ENCODE data around the gene RAB12. TPM values are rescaled to one million over a fixed set of nuclear protein-coding genes. Genes with fewer than 3 reads are reported as not detected.
A peak's percentile ranks its signal among the peaks of the same experiment; 100 is the strongest.

The RAB12 gene
- polyA plus RNA-seq, 1 donor, result 27.5 TPM

- Histone ChIP-seq H3K36me3 (ENCODE audit: control insufficient read depth, insufficient read depth, low read length) (no peaks in the 10 kb centered on the region), H3K4me3 (ENCODE audit: low read length) (no peak overlapping the region), H3K9me3 (ENCODE audit: control insufficient read depth, low read depth, low read length) (no peaks in the 10 kb centered on the region), H3K27ac (ENCODE audit: low read length) (no peak overlapping the region), H3K4me1 (ENCODE audit: control insufficient read depth, insufficient read depth, low read length) (peaks cover 4% of the 10 kb centered on the region), H3K27me3 (ENCODE audit: control insufficient read depth, insufficient read depth, low read length) (peaks cover 3% of the 10 kb centered on the region)
- 100% methylated on average over 1 of the region's 5 CpGs for WGBS (ENCODE audit: insufficient coverage, low lambda C conversion rate)
- DNase-seq, result no peak
Observed at GRCh38 chr18:8660316-8660715, 51.1 kb downstream of the RAB12 start.

DNA sequence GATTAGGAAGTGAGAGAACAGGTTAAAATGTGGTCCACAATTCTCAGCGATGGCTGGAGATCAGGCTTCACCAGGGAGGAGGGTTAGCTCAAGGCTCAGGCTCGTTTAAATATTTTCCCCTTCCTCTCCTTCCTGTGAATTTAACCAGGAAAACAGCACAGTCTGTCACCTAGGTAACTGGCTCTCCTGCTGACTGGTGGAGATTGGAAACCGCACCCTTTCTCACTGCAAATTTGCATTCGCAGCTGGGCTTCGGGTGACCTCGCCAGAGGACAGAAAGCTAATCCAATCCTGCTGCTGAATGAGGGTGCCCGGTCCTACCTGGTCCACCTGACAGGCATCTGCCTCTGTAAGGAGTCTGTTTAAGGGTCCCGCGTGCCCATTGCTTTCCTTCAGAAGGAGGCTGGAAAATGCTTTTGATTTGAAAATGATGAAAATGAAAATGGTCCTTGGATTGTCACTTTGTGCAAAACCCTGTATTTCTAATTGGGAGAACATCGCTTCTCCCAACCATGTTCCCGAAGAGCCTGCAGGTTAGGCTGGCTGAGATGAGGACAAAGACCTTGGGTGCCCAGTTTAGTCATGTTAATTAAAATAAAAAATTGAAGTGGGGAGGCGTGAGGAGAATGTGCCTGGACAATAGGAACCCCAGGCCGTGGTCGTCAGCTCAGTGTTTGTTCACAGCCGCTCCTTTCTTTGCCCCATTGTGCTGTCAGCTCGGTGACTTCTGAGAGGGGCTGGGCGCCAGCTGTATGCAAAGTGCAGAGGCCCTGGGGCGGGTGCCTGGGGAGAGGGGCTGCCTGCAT is 52.7 kb downstream of the RAB12 start:
- Histone ChIP-seq H3K36me3 (ENCODE audit: control insufficient read depth, insufficient read depth, low read length) (no peaks in the 10 kb centered on the region), H3K4me3 (ENCODE audit: low read length) (no peak overlapping the region), H3K27me3 (ENCODE audit: control insufficient read depth, insufficient read depth, low read length) (peaks cover 3% of the 10 kb centered on the region), H3K4me1 (ENCODE audit: control insufficient read depth, insufficient read depth, low read length) (peaks cover 4% of the 10 kb centered on the region), H3K27ac (ENCODE audit: low read length) (no peak overlapping the region), H3K9me3 (ENCODE audit: control insufficient read depth, low read depth, low read length) (no peaks in the 10 kb centered on the region)
- peak; percentile 9 to 65 for DNase-seq
- WGBS (ENCODE audit: insufficient coverage, low lambda C conversion rate), result no CpG with 5 or more reads among the region's 18 CpGs

DNA sequence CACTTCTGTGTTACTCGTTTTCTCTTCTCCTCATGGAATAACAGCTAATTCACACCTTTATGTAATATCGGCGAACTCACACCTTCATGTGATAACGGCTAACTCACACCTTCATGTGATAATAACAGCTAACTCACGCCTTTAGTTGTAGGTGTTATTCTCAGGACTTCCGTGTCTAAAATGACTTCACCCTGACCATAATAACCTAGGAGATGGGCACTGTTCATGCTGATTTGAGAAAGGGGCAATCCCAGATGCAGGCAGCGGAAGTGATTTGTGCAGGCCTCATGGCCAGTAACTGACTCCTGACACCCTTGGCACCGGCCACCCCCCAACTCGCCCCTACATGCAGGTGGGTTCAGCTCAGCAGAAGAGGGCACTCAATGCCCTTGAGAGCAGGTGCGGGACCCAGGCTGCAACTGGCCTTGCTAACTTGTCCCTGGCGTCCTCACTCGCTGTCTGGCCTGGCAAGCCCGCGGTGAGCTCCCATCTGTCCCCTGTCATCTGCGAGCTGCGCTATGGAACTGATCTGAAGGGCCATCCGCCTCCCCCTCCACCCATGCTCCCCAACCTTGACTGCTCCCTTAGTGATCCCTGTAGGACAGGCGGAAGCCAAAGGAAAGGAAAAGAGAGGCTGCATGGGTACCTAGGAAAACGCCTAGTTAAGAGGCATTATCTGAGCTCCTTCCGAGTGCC is 53.5 kb downstream of the RAB12 start:
- Histone ChIP-seq H3K36me3 (ENCODE audit: control insufficient read depth, insufficient read depth, low read length) (no peaks in the 10 kb centered on the region), H3K27ac (ENCODE audit: low read length) (no peak overlapping the region), H3K4me1 (ENCODE audit: control insufficient read depth, insufficient read depth, low read length) (peaks cover 4% of the 10 kb centered on the region), H3K4me3 (ENCODE audit: low read length) (no peak overlapping the region), H3K27me3 (ENCODE audit: control insufficient read depth, insufficient read depth, low read length) (peaks cover 3% of the 10 kb centered on the region), H3K9me3 (ENCODE audit: control insufficient read depth, low read depth, low read length) (no peaks in the 10 kb centered on the region)
- WGBS (ENCODE audit: insufficient coverage, low lambda C conversion rate), result 34% methylated on average over 4 of the region's 20 CpGs
- peak in 1 of 2 donors; percentile 18 for DNase-seq

DNA sequence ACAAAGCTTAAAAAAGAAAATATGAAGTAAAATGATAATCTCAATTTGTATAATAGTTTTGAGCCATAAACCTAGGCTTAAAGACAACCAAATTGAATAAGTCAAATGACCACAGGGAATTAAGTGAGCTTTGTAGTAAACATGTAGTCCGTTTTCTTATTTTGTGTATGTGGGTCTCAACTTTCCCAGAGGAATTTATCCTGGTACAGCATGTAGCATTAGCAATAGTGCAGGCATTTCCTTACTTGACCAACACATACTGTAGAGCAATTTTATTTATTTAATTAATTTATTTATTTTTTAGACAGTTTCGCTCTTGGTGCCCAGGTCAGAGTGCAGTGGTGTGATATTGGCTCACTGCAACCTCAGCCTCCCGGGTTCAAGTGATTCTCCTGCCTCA is 58.6 kb downstream of the RAB12 start:
- Histone ChIP-seq H3K4me3 (ENCODE audit: low read length) (no peak overlapping the region), H3K27me3 (ENCODE audit: control insufficient read depth, insufficient read depth, low read length) (no peaks in the 10 kb centered on the region), H3K27ac (ENCODE audit: low read length) (no peak overlapping the region), H3K9me3 (ENCODE audit: control insufficient read depth, low read depth, low read length) (no peaks in the 10 kb centered on the region), H3K36me3 (ENCODE audit: control insufficient read depth, insufficient read depth, low read length) (no peaks in the 10 kb centered on the region), H3K4me1 (ENCODE audit: control insufficient read depth, insufficient read depth, low read length) (no peaks in the 10 kb centered on the region)
- no peak for DNase-seq
- 100% methylated on average over 1 of the region's 3 CpGs for WGBS (ENCODE audit: insufficient coverage, low lambda C conversion rate)

DNA sequence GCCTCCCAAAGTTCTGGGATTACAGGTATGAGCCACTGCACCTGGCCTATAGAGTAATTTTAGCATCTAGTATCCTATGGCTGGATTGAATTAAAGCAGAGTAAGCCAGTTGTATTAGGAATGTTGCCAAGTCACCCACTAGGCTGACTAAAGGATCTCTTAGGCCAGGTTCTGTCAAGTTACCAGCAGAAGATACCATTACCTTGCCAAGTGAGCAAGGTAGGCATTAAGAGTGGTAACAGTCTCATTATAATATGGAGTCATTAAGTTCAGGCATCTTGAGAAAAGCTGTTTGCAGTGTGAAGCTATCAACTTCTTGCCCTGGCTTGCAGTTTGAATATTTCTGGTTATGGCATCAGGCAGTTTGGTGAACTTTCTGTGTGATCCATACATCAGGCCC is 59.1 kb downstream of the RAB12 start:
- no peak overlapping the region for H3K4me3 ChIP-seq (ENCODE audit: low read length)
- no peak overlapping the region for H3K27ac ChIP-seq (ENCODE audit: low read length)
- no peaks in the 10 kb centered on the region for H3K27me3 ChIP-seq (ENCODE audit: control insufficient read depth, insufficient read depth, low read length)
- no peaks in the 10 kb centered on the region for H3K36me3 ChIP-seq (ENCODE audit: control insufficient read depth, insufficient read depth, low read length)
- no peaks in the 10 kb centered on the region for H3K4me1 ChIP-seq (ENCODE audit: control insufficient read depth, insufficient read depth, low read length)
- DNase-seq, result no peak
- no peaks in the 10 kb centered on the region for H3K9me3 ChIP-seq (ENCODE audit: control insufficient read depth, low read depth, low read length)

- Histone ChIP-seq H3K4me3 (ENCODE audit: low read length) (no peak overlapping the region), H3K36me3 (ENCODE audit: control insufficient read depth, insufficient read depth, low read length) (no peaks in the 10 kb centered on the region), H3K4me1 (ENCODE audit: control insufficient read depth, insufficient read depth, low read length) (no peaks in the 10 kb centered on the region), H3K27ac (ENCODE audit: low read length) (no peak overlapping the region), H3K27me3 (ENCODE audit: control insufficient read depth, insufficient read depth, low read length) (no peaks in the 10 kb centered on the region), H3K9me3 (ENCODE audit: control insufficient read depth, low read depth, low read length) (no peaks in the 10 kb centered on the region)
- DNase-seq, result no peak
- WGBS (ENCODE audit: insufficient coverage, low lambda C conversion rate), result 100% methylated on average over 1 of the region's 4 CpGs
Observed at GRCh38 chr18:8669571-8669970, 60.3 kb downstream of the RAB12 start.

DNA sequence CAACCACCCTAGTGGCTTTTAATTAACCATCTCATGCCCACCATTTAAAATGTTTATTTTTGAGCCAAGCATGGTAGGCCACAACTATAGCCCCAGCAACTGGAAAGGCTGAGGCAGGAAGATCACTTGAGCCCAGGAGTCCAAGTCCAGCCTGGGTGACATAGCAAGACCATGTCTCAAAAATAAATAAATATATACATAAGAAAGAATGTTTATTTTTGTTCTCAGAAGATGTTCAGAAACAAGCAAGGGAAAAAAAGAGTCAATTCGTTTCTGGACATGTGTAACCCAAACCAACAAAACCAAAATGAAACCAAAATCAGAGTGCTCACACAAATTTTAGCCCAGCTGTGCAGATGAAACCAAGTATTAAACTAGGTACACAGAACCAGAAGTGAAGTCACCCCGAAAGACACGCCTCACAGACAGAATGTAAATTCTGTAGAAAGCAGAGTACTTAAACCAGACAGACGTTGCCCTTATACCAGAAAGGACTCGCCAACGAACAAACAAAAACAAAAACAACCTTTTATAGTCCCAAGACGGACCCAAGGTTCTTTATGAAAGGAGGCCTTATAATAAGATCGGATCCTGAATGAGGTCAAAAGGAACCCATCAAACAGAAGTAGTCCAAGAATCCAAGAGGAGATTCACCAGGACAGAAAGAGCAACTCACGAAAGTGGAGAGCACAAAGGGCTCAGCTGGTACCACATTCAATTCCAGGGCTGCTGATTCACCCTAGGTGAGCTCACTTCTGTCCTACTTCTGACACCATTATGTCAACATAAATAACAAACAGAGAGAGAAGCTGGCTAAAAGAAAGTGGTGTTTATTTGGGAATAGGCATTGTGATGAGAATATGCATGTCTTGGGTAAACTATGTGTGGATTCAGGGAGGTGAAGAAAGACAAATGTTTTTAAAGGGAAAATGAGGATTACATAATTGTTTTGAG is 64.3 kb downstream of the RAB12 start:
- no peak for DNase-seq
- Histone ChIP-seq H3K9me3 (ENCODE audit: control insufficient read depth, low read depth, low read length) (no peaks in the 10 kb centered on the region), H3K4me1 (ENCODE audit: control insufficient read depth, insufficient read depth, low read length) (no peaks in the 10 kb centered on the region), H3K4me3 (ENCODE audit: low read length) (no peak overlapping the region), H3K27ac (ENCODE audit: low read length) (no peak overlapping the region), H3K36me3 (ENCODE audit: control insufficient read depth, insufficient read depth, low read length) (no peaks in the 10 kb centered on the region), H3K27me3 (ENCODE audit: control insufficient read depth, insufficient read depth, low read length) (no peaks in the 10 kb centered on the region)
- 100% methylated on average over 1 of the region's 9 CpGs for WGBS (ENCODE audit: insufficient coverage, low lambda C conversion rate)

DNA sequence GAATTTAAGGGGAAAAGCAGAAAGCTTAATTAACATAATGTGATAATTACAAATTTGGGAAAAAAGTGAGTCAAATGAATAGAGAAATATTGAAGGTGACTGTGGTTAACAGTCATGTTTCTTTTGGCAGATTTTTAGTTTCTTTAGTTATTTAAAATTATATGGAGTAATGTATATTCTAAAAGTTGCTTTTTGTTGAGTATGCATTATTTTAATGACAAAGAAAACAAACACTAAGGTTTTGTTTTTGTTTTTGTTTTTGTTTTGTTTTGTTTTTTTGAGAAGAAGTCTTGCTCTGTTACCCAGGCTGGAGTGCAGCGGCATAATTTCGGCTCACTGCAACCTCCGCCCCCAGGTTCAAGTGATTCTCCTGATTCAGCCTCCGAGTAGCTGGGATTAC is 65.8 kb downstream of the RAB12 start:
- no peak overlapping the region for H3K27ac ChIP-seq (ENCODE audit: low read length)
- H3K4me1 ChIP-seq (ENCODE audit: control insufficient read depth, insufficient read depth, low read length), result no peaks in the 10 kb centered on the region
- no CpG with 5 or more reads among the region's 4 CpGs for WGBS (ENCODE audit: insufficient coverage, low lambda C conversion rate)
- H3K27me3 ChIP-seq (ENCODE audit: control insufficient read depth, insufficient read depth, low read length), result no peaks in the 10 kb centered on the region
- H3K9me3 ChIP-seq (ENCODE audit: control insufficient read depth, low read depth, low read length), result no peaks in the 10 kb centered on the region
- H3K36me3 ChIP-seq (ENCODE audit: control insufficient read depth, insufficient read depth, low read length), result no peaks in the 10 kb centered on the region
- H3K4me3 ChIP-seq (ENCODE audit: low read length), result no peak overlapping the region
- no peak for DNase-seq

- peak in 1 of 2 donors; percentile 48 for DNase-seq
- H3K9me3 ChIP-seq (ENCODE audit: control insufficient read depth, low read depth, low read length), result no peaks in the 10 kb centered on the region
Observed at GRCh38 chr18:8681196-8681595, 72.0 kb downstream of the RAB12 start.

GRCh38 chr18:8684577-8684976 is 75.3 kb downstream of the RAB12 start:
- no peak for DNase-seq
- H3K27me3 ChIP-seq (ENCODE audit: control insufficient read depth, insufficient read depth, low read length), result no peaks in the 10 kb centered on the region
- no peak overlapping the region for H3K27ac ChIP-seq (ENCODE audit: low read length)
- H3K36me3 ChIP-seq (ENCODE audit: control insufficient read depth, insufficient read depth, low read length), result no peaks in the 10 kb centered on the region
- no CpG with 5 or more reads among the region's 7 CpGs for WGBS (ENCODE audit: insufficient coverage, low lambda C conversion rate)
- H3K9me3 ChIP-seq (ENCODE audit: control insufficient read depth, low read depth, low read length), result no peaks in the 10 kb centered on the region
- H3K4me1 ChIP-seq (ENCODE audit: control insufficient read depth, insufficient read depth, low read length), result no peaks in the 10 kb centered on the region
- H3K4me3 ChIP-seq (ENCODE audit: low read length), result no peak overlapping the region

More at GRCh38 chr18:8681196-8681595, 72.0 kb downstream of the RAB12 start:
- H3K27ac ChIP-seq (ENCODE audit: low read length), result no peak overlapping the region
- no CpG with 5 or more reads among the region's 4 CpGs for WGBS (ENCODE audit: insufficient coverage, low lambda C conversion rate)
- no peaks in the 10 kb centered on the region for H3K4me1 ChIP-seq (ENCODE audit: control insufficient read depth, insufficient read depth, low read length)
- no peak overlapping the region for H3K4me3 ChIP-seq (ENCODE audit: low read length)
- H3K36me3 ChIP-seq (ENCODE audit: control insufficient read depth, insufficient read depth, low read length), result no peaks in the 10 kb centered on the region
- H3K27me3 ChIP-seq (ENCODE audit: control insufficient read depth, insufficient read depth, low read length), result no peaks in the 10 kb centered on the region
